ENCODE results near the gene LRRC49. TPM values are rescaled to one million over a fixed set of nuclear protein-coding genes. Genes with fewer than 3 reads are reported as not detected.
"Not testable (repeated sequence)": the region's sequence is repeated elsewhere in the genome, so short reads cannot be mapped to it uniquely, and the experiment has no call there.

LRRC49 gene
- total RNA-seq, 4 donors from 2014 or later = 2.7 to 6.0 (median 4.4) TPM; not detected in 1

- no peak for DNase-seq
- no peaks in the 10 kb centered on the region for H3K36me3 ChIP-seq
- H3K9me3 ChIP-seq = no peaks in the 10 kb centered on the region
Measured at GRCh38 chr15:70922119-70922518, 29.5 kb downstream of the LRRC49 start.

GRCh38 chr15:70923311-70924080 lies 30.9 kb downstream of the LRRC49 start:
- TF ChIP-seq POLR2A (IDR thresholded peaks at IDR 0.05) (no peak), CTCF (IDR thresholded peaks at IDR 0.05) (no peak)
- Histone ChIP-seq H3K36me3 (no peaks in the 10 kb centered on the region), H3K27ac (no peak overlapping the region), H3K9me3 (no peaks in the 10 kb centered on the region), H3K27me3 (no peaks in the 10 kb centered on the region), H3K4me3 (no peak overlapping the region), H3K4me1 (no peaks in the 10 kb centered on the region)
- DNase-seq = no peak

More at GRCh38 chr15:70922119-70922518, 29.5 kb downstream of the LRRC49 start:
- no peaks in the 10 kb centered on the region for H3K27me3 ChIP-seq
- H3K4me3 ChIP-seq = no peak overlapping the region
- H3K27ac ChIP-seq = no peak overlapping the region
- TF ChIP-seq POLR2A (IDR thresholded peaks at IDR 0.05) (no peak), CTCF (IDR thresholded peaks at IDR 0.05) (no peak)
- no peaks in the 10 kb centered on the region for H3K4me1 ChIP-seq

- not testable (repeated sequence) for H3K9me3 ChIP-seq
Measured at GRCh38 chr15:70926914-70927313, 34.3 kb downstream of the LRRC49 start.

GRCh38 chr15:70931821-70932220 lies 39.2 kb downstream of the LRRC49 start:
- Histone ChIP-seq H3K27ac (no peak overlapping the region), H3K27me3 (no peaks in the 10 kb centered on the region), H3K4me3 (no peak overlapping the region), H3K4me1 (no peaks in the 10 kb centered on the region), H3K36me3 (no peaks in the 10 kb centered on the region), H3K9me3 (no peaks in the 10 kb centered on the region)
- DNase-seq = no peak
- no peak for TF ChIP-seq CTCF (IDR thresholded peaks at IDR 0.05)
- TF ChIP-seq POLR2A (IDR thresholded peaks at IDR 0.05) = no peak

More at GRCh38 chr15:70926914-70927313, 34.3 kb downstream of the LRRC49 start:
- H3K27me3 ChIP-seq, H3K4me3 ChIP-seq, DNase-seq, H3K36me3 ChIP-seq, H3K27ac ChIP-seq, H3K4me1 ChIP-seq: not testable (repeated sequence)

- Histone ChIP-seq H3K4me1 (no peaks in the 10 kb centered on the region), H3K9me3 (no peaks in the 10 kb centered on the region), H3K4me3 (no peak overlapping the region), H3K27ac (no peak overlapping the region), H3K36me3 (no peaks in the 10 kb centered on the region), H3K27me3 (no peaks in the 10 kb centered on the region)
- DNase-seq = no peak
- TF ChIP-seq CTCF (IDR thresholded peaks at IDR 0.05) (no peak), POLR2A (IDR thresholded peaks at IDR 0.05) (no peak)
Measured at GRCh38 chr15:70932397-70932796, 39.8 kb downstream of the LRRC49 start.

- no peaks in the 10 kb centered on the region for H3K36me3 ChIP-seq
- H3K4me3 ChIP-seq = no peak overlapping the region
- H3K4me1 ChIP-seq = no peaks in the 10 kb centered on the region
- no peaks in the 10 kb centered on the region for H3K9me3 ChIP-seq
- DNase-seq = no peak
- TF ChIP-seq POLR2A (IDR thresholded peaks at IDR 0.05) (no peak), CTCF (IDR thresholded peaks at IDR 0.05) (no peak)
- no peak overlapping the region for H3K27ac ChIP-seq
- H3K27me3 ChIP-seq = no peaks in the 10 kb centered on the region
Measured at GRCh38 chr15:70933411-70933810, 40.8 kb downstream of the LRRC49 start.

Measured in Peyer's patch (tissue), 4 donors.